ENCODE data around the gene SLC22A13. TPM values are rescaled to one million over a fixed set of nuclear protein-coding genes. Genes with fewer than 3 reads are reported as not detected.

The SLC22A13 gene
- total and polyA plus RNA-seq, 2 donors (not counting 3 experiments of a cell fraction or from before 2014, with no cell fraction given), result 0.11 to 0.53 TPM

- BruUV-seq (replicated peaks), result no TSS peak
- CTCF ChIA-PET, result interaction anchor here (1.4 kb wide), 1 partner anchor 11 kb away, joined by 4 read pairs; no protein-coding TSS in a partner anchor
- dilution Hi-C loops (cut with MboI; ENCODE audit: extremely low pct_ligation_motif_present, low sequenced_read_pairs), result no loop called here
Measured at GRCh38 chr3:38315488-38316230, 50.0 kb downstream of the SLC22A13 start.

More at GRCh38 chr3:38315488-38316230, 50.0 kb downstream of the SLC22A13 start:
- Histone ChIP-seq H3K27me3 (ENCODE audit: control insufficient read depth in 2 of 2, insufficient read depth in 2 of 2, low read length in 2 of 2) (no peaks in the 10 kb centered on the region), H3K79me2 (ENCODE audit: control insufficient read depth, insufficient read depth, low read length) (no peaks in the 10 kb centered on the region), H3K4me1 (ENCODE audit: control insufficient read depth, extremely low read depth, insufficient read depth, low read length) (no peaks in the 10 kb centered on the region), H3K9ac (replicated peaks; ENCODE audit: extremely low read depth, insufficient read depth, low read length) (no peak overlapping the region), H3K9me1 (replicated peaks; ENCODE audit: control insufficient read depth, extremely low read depth, insufficient read depth, low read length) (no peaks in the 10 kb centered on the region), H3K4me2 (ENCODE audit: insufficient read depth, low read length) (no peak overlapping the region), H4K20me1 (replicated peaks; ENCODE audit: control insufficient read depth, extremely low read depth, insufficient read depth, low read length) (no peaks in the 10 kb centered on the region), H3K9me3 (replicated peaks; ENCODE audit: control insufficient read depth, insufficient read depth, low read length) (no peaks in the 10 kb centered on the region), H3K36me3 (ENCODE audit: control insufficient read depth in 2 of 2, extremely low read depth in 1 of 2, insufficient read depth in 2 of 2, low read length in 2 of 2) (no peaks in the 10 kb centered on the region), H3K27ac (ENCODE audit: insufficient read depth, low read depth, low read length) (no peak overlapping the region), H3K4me3 (replicated peaks in 1 of 3; ENCODE audit: insufficient read depth in 1 of 3, low read depth in 1 of 3, low read length in 3 of 3) (no peak overlapping the region), H2AFZ (ENCODE audit: low read depth, low read length) (no peak overlapping the region)
- DNase-seq (ENCODE audit: low read depth, low spot score) (no peak), FAIRE-seq (no peak)
- TF ChIP-seq MAX (IDR thresholded peaks at IDR 0.05; ENCODE audit: insufficient read depth, insufficient read length), result no peak
- no peak for TF ChIP-seq GATA2 (IDR thresholded peaks at IDR 0.05; ENCODE audit: insufficient read depth, insufficient read length, low read depth, low read length)
- TF ChIP-seq CTCF (IDR thresholded peaks at IDR 0.05; ENCODE audit: extremely low read depth in 1 of 2, insufficient read depth in 1 of 2, low read depth in 1 of 2, low read length in 2 of 2), result no peak
- TF ChIP-seq POLR2A (IDR thresholded peaks at IDR 0.05; ENCODE audit: low read depth, low read length), result no peak
- TF ChIP-seq POLR2AphosphoS5 (IDR thresholded peaks at IDR 0.05; ENCODE audit: insufficient read depth, low read depth, low read length), result no peak
- no peak for TF ChIP-seq EZH2 (IDR thresholded peaks at IDR 0.05; ENCODE audit: borderline replicate concordance, low read depth, low read length, severe bottlenecking)
- TF ChIP-seq MYC (IDR thresholded peaks at IDR 0.05; ENCODE audit: low read depth, low read length), result no peak
- TF ChIP-seq JUN (IDR thresholded peaks at IDR 0.05; ENCODE audit: borderline replicate concordance, insufficient read depth, insufficient read length, low read depth), result no peak
- no peak for TF ChIP-seq FOS (IDR thresholded peaks at IDR 0.05; ENCODE audit: borderline replicate concordance, insufficient read depth, low read length)
- intact Hi-C loops (cut with micrococcal nuclease), result no loop called here
- POLR2A ChIA-PET, result no interaction called here

Measured in endothelial cell of umbilical vein (primary cell).